H1 (cell line): Measurements from ENCODE around the gene ADK. TPM values are rescaled to one million over a fixed set of nuclear protein-coding genes. Genes with fewer than 3 reads are reported as not detected.

Experiments
- ATF2 ChIP-seq: IDR thresholded peaks from 2 replicates; pipeline ENCODE4 v1.6.1; 2012; ENCODE audit warnings: low read length, inconsistent platforms
- HDAC6 ChIP-seq: IDR thresholded peaks from one replicate; pipeline ENCODE4 v1.7.1; 2012; ENCODE audit warnings: low read depth, mild to moderate bottlenecking, inconsistent platforms, low read length, moderate library complexity
- TAF7 ChIP-seq: optimal IDR thresholded peaks from 2 replicates; pipeline ENCODE3; 2011; ENCODE audit warnings: low read depth, mild to moderate bottlenecking, inconsistent platforms, low read length, moderate library complexity, borderline replicate concordance
- polyA plus RNA-seq, 7 experiments: library from polyadenylated mRNA; depleted of rRNA in 3 of 7; stranded (reverse) in 5 of 7; unstranded in 2 of 7; fragments of >200 nt in 5 of 7; fragments of 200-250 nt in 2 of 7; gene quantifications; 1 replicate in 5 of 7; 2 replicates in 1 of 7; 4 replicates in 1 of 7; pipeline versions ENCODE4 v1.2.1 to v1.2.3, GENCODE V29; 2011 to 2013; ENCODE audit warnings: missing spikeins in 2 of 7, mixed read lengths in 2 of 7
- total RNA-seq: library from RNA; stranded (reverse); fragmentation: NEBNext Ultra II Directional; extraction: Animal tissue kit (Norgen Biotek cat#: 25700); gene quantifications from 2 replicates; pipeline ENCODE4 v1.2.1, GENCODE V29; 2021

Gene ADK
- total and polyA plus RNA-seq, 2 of the 8 experiments (the other 6 are each of a cell fraction or from before 2014, with no cell fraction given), result 12.3 to 42.4 TPM

GRCh38 chr10:74599672-74600071, 448.7 kb downstream of the ADK start (continued):
- TF ChIP-seq ATF2 (no peak), TAF7 (no peak), HDAC6 (no peak)
